Fibroblast of skin of right biceps (primary cell): Measurements from ENCODE around the gene PRKAA1.
"Not testable (repeated sequence)": the region's sequence is repeated elsewhere in the genome, so short reads cannot be mapped to it uniquely, and the experiment has no call there.

Experiments
- DNase-seq: peaks from one replicate; pipeline ENCODE4 v3.0.0-alpha.2; 2013

The PRKAA1 gene

DNA sequence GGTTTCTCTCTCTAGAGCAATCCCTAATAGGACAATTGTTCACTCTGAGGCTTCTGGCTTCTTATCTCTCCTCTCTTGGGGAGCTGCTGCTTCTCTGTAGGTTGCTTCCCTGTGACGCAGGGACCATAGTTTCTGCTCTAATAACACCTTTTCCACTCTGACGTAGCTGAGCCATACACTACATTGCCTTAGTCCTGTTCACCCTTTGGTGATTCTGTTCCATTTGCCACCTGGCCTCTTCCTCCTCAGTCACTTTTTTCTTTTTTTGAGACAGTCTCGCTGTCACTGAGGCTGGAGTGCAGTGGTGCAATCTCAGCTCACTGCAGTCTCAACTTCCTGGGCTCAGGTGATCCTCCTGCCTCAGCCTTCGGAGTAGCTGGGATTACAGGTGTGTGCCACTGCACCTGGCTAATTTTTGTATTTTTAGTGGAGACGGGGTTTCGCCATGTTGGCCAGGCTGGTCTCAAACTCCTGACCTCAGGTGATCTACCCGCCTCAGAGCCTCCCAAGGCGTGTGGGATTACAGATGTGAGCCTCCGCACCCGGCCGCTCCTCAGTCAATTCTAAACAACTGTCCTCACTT lies 27.4 kb upstream of the PRKAA1 start:
- not testable (repeated sequence) for DNase-seq

DNA sequence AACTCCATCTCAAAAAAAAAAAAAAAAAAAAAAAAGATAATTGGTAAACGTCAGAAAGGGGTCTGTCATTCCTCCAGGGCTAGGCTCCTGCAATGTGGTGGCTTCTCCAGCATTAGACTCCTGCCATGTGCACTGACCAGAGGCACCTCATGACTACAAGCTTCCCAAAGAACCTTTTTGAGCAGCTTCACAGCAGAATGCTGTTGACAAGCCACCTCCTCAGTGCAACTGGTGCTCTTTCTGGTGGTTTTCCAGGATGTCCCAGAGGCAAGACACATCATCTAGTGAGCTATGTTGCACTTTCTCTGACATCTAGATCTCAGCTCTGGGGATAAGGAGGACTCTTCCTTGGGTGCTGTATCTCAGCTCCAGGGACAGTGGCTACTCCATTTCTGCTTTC lies 25.3 kb upstream of the PRKAA1 start:
- DNase-seq = no peak

DNA sequence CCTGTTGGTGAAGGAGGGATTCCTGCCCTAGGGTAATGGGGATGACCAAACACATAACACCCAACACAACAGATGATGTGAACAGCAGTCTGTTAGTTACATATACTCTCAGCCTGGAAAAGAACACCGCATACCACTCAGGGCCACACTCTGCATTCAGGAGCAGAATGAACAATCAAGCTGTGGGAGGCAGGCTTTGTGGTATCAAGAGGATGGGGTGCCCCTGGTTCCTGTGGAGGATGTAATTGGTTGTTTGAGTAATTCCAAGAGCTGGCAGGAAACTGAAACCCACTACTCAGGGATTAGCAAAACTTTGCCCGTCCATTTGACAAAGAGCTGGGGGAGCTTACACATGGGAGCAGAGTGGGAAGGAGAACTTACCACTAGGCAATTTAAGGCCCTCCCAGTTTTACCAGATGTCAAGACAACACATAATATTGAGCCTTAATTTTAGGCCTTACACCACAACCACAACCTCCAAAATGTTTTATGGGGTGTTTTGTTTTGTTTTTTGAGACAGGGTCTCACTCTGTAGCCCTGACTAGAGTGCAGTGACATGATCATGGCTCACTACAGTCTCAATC lies 15.6 kb upstream of the PRKAA1 start:
- no peak for DNase-seq

DNA sequence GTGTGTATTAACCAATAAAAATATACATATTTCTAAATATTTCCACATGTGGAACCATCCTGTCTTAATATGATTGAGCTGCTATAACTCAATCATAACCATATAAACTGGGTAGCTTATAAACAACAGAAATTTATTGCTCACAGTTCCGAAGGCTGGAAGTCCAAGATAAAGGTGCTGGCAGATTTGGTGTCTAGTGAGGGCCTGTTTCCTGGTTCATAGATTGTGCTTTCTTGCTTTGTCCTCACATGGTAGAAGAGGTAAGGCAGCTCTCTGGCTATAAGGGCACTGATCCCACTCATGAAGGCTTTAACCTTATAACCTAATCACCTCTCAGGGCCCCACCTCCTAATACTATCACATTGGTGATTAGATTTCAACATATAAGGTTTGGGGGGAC lies 14.0 kb upstream of the PRKAA1 start:
- no peak for DNase-seq

DNA sequence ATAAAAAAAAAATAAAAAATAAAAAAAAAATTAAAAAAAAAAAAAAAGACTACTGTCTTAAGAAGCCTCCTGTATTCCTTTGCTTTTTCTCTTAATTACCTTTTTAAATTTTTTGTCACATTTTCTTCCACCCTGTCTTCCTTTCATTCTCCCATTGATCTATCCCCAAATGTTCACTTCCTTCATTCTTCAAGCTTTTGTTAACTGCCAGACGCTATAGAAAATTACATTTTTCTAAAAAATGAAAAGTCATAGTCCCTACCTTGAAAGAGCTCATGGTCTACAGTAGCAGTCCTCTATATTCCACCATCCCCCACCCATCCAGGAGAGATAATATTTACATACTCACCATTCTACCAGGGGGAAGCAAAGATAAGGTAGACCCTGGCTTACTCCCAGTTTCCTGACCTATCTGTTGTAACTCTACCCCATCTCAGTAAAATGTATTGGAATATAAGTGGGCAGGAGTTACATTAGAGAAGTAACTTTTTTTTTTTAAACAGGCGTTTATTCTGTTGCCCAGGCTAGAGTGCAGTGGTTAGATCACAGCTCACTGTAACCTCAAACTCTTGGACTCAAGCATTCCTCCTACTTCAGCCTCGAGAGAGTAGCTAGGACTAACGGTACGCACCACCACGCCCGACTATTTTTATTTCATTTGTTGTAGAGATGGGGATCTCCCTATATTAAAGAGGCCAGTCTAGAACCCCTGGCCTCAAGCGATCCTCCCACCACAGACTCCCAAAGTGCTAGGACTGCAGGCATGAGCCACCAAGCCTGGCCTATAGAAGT lies 3.8 kb upstream of the PRKAA1 start:
- DNase-seq = no peak

DNA sequence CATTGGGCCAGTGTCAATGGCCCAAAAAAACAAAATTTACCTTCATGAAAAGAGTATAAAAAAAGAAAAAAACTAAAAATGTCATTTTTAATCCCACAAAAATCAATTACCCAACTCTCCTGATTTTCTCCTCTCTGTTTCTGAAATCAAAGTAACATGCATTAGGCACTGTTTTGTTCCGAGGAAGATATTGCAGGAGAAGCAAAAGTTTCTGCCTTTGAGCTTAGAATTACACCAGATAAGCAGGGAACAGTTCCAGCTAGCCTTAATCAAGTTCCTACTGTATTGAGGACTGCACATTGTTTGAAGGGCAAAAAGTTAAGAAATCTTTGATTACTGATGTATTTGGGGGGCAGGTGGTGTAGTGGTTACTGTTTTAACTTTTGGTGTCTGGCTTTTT lies 1.1 kb upstream of the PRKAA1 start:
- no peak for DNase-seq

DNA sequence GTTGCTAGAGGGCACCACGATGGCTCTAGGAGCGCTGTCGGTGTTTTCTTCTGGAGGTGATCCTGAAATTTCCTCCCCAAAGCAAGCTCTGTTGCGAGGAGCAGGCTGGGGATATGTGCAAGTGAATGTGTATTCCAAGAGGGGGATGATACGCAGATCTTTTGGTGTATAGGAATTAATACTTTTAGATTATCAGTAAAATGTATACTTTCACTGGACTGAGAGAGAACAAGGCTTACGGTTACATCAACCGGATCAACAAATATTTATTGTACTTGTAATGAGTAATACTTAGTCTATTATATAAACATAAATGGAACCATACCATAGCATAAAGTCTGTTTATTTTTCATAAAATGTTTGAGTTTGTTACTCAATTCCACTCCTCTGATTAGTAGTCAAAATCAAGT lies 632 bp upstream of the PRKAA1 start:
- DNase-seq = no peak

DNA sequence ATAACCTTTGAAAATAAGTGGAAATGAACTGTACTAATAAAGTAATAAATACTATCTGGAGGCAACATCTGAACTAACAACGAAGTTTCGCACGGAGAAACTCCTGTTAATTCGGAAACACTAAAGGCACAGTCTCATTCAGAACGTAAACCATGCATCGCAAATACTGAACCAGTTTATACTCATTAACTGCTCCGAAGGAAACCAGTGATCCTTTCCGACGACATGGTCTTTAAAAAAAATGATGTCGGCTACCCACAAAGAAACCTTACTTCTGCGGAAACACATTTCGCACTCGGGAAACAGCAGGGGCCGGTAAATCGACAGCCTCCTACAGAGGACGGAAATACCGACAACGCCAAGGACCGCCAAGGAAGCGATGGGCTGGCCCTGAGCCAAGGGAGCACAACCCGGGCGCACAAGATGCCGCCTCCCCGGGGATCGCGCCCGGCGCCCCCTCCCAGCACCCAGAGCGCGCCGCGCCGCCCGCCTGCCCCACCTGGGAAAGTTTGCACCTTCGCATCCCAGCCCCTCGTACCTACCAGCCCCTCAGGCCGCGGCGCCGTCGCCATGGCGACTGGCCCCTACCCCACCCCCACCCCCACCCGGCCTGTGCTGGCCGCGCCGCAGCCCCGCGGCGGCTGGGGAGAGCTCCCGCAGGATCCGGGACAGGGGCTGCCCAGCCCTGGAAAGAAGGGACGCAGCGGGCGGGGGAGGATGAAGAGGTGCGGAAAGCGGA lies 732 bp downstream of the PRKAA1 start:
- DNase-seq = peak; percentile 77

DNA sequence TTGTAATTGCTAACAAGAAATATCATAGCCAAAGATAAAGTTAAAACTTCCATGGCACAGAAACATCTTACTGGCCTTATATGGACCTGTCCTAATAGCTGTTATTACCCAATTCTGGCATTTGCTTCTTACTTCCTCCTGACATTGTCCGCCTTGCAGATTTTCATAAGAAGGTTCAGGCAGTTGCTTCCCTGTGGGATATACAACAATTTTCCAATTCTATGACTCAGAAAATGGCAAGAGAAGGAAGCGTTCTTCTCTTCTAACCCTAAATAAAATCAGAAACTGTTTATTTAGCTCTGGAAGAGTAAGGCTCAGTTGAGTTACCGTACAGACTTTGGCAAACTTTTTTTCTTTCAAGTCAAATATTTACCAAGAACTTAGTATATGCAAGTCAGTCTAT lies 1.7 kb downstream of the PRKAA1 start:
- peak; percentile 30 for DNase-seq

DNA sequence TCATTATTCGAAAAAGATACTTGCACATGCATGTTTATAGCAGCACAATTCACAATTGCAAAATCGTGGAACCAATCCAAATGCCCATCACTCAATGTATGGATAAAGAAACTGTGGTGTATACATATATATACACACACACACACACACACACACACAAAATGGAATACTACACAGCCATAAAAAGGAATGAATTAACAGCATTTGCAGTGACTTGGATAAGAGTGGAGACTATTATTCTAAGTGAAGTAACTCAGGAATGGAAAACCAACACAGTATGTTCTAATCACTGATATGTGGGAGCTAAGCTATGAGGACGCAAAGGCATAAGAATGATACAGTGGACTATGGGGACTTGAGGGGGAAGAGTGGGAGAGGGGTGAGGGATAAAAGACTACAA lies 3.3 kb downstream of the PRKAA1 start:
- DNase-seq = not testable (repeated sequence)

DNA sequence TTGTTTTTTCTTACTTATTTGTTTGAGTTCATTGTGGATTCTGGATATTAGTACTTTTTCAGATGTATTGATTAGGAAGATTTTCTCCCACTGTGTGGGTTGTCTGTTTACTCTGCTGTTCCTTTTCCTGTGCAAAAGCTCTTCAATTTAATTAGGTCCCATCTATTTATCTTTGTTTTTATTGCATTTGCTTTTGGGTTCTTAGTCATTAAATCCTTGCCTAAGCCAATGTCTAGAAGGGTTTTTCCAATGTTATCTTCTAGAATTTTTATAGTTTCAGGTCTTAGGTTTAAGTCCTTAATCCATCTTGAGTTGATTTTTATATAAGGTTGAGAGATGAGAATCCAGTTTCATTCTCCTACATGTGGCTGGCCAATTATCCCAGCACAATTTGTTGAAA lies 3.8 kb downstream of the PRKAA1 start:
- DNase-seq = not testable (repeated sequence)

DNA sequence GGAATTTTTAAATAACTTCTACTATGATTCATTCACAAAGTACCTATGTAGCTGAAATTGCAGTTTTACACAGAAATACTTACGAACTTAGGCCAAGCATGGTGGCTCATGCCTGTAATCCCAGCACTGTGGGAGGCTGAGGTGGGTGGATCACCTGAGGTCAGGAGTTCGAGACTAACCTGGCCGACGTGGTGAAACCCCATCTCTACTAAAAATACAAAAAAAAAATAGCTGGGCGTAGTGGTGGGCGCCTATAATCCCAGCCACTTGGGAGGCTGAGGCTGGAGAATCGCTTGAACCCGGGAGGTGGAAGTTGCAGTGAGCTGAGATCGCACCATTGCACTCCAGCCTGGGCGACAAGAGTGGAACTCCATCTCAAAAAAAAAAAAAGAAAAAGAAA lies 5.5 kb downstream of the PRKAA1 start:
- DNase-seq = not testable (repeated sequence)

DNA sequence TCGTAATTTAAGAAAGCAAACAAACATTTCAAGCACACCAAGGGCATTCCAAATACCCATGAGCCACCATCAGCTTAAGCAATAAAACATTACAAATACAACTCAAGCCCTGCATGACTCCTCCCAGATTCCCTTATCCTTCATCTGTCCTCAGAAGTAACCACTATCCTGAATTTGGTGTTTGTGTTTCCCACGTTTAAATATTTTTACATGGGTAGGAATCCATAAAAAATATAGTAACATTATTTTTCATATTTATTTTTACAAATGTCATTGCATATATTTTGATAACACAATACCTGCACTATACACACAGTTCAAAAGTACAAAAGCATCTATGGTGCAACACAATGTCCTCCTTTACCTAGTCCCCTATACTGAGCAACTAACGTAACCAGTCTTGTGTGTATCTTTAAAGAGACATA lies 6.4 kb downstream of the PRKAA1 start:
- no peak for DNase-seq

DNA sequence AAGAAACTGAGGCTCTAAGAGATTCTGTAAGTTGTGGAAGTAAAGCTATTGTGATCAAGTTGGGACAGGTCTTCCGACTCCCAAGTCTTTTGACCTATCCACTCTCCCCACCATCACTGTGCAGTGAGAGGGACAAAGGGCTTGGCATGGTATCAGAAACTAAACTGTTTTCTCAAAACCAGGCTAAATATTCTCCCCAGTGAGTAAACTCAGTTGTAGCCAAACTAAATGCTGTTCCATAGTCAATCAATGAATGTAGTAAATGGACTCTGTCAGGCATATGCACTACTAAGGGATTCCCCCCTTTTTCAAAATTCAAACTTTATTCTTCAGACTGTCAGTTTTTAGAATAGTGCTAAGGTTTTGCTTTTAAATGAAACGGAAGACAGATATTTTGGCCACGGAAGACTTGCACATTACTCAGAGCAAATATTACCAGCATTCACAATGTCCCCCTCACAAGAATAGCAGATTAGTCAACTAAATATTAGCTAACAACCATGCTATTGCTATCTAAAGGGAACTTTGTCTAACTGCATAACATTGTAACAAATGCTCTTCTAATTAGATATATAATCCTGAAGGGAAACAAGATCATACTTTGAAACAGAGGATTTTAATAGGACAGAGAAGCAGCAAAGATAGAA lies 7.1 kb downstream of the PRKAA1 start:
- no peak for DNase-seq

DNA sequence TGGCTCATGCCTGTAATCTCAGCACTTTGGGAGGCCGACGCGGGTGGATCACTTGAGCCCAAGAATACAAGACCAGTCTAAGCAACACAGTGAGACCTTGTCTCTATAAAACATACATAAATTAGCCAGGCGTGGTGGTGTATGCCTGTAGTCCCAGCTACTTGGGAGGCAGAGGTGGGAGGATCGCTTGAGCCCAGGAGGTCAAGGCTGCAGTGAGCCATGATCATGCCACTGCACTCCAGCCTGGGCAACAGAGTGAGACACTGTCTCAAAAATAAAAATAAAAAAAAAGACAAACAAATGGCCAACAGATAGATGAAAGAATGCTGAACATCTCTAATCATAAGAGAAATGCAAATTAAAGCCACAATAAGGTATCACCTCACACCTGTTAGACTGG lies 9.2 kb downstream of the PRKAA1 start:
- not testable (repeated sequence) for DNase-seq

DNA sequence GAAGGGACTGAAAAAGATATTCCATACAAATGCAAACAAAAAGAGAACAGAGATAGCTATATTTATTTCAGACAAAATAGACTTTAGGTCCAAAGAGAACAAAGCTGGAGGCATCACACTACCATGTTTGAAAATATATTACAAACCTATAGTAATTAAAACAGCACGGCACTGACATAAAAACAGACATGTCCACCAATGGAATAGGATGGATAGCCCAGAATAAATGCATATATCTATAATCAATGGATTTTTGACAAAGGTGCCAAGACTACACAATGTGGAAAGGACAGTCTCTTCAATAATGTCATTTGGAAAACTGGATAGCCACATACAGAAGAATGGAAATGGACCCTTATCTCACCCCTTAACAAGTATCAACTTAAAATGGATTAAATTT lies 10.2 kb downstream of the PRKAA1 start:
- no peak for DNase-seq

DNA sequence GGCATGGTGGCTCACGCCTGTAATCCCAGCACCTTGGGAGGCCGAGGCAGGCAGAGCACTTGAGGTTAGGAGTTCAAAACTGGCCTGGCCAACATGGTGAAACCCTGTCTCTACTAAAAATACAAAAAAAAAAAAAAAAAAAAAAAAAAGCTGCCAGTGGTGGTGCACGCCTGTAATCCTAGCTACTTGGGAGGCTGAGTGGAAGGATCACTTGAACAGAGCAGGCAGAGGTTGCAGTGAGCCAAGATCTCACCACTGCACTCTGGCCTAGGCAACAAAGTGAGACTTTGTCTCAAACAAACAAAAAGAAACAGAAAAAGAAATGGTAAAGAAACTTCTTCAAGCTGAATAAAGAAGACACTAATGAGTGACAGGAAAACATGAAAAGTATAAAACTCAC lies 11.5 kb downstream of the PRKAA1 start:
- not testable (repeated sequence) for DNase-seq

DNA sequence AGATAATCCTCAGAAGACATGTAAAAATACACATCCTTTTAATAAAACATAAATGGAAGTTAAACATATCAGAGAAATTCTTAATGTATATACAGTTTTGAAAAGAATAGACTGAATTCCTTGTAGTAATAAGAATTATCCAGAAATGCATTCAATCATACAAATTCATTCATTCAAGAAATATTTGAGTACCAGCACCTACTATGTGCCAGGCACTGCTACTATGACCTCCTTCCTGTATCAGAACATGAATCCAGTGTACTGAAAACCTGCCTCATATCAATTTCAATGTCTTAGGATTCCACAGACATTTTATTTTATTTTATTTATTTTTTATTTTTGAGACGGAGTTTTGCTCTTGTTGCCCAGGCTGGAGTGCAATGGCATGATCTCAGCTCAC lies 13.3 kb downstream of the PRKAA1 start:
- DNase-seq = no peak

DNA sequence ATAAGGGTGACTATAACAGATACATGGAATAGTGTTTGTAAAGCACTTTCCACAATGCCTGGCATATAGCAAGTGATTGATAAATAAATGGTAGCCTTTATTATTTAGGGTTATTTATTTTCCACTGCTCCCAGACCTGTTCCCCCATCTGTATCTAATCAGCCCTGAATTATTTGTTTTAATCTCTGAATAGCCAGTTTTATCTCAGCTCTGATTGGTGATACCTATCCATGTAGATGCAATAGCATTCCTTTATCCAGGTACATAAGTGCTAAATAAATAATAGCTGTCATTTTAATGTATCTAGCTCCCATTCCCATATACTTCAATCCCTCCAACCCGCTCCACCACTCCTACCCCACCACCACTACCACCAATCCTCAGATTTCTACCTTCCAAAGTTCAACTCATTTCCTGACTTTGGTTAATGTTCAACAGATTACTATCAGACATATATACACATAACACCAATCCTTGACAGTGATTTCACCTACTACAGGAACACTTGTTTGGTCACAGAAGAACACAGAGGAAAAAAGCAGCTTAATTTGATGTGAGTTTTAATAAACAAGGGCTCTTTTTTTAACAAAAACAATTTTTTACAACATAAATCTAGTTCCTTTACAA lies 14.0 kb downstream of the PRKAA1 start:
- DNase-seq = no peak

DNA sequence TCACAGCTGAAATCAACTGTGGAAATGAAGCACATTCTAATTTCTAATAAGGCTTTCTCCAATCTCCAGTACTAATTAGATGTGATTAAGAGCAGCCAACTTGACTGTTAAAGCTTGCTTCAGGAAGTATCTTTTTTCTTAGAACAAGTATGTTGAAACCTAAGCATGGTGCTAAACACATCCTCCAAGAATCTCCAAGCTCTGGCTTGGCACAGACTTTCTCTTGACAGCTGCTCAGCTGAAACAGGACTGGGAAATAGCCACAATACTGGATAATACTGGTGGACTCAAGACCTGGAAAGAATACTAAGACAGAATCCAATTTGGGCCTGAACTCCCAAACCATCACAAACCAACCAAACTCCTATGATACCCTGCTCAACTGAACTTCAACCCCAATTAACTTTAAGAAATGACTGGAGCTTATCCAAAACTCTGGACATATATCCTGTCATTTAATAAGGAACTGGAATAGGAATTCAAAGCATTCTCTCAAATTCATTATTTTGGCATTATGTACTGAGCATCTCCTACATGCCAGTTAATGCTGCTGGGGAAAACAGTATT lies 16.2 kb downstream of the PRKAA1 start:
- peak; percentile 20 for DNase-seq

DNA sequence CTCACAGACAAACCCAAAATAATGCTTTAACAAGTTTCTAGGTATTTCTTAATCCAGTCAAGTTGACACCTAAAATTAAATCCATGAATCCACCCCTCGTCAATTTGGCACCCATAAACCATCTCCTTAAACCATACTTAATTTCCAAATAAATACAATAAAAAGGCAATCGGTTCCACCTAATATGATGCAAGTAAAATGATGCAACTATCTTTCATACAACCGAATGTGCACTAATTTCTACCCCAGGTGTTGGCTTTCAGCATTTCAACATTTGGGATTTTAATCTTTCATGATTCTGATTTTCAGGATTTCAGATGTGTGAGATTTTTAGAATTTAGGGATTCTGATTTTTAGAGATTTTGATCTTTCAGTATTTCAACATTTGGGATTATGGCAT lies 17.3 kb downstream of the PRKAA1 start:
- DNase-seq = no peak

DNA sequence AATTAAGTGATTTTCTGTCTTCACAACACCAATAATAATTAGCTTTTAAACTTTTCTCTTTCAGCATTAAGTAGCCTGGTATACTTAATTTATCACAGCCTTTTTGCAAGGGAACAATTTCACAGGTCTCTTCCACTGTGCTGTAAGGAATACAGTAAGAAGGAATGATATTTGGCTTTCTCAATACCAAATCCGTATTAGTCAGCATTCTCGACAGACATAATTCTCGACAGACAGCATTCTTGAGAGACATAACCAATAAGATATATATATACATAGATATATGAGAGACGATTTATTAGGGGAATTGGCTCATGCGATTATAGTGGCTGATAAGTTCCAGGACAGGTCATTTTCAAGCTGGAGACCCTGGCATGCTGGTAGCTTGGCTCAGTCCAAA lies 18.0 kb downstream of the PRKAA1 start:
- no peak for DNase-seq
